Measurements from ENCODE around the gene RNF157. TPM values are rescaled to one million over a fixed set of nuclear protein-coding genes. Genes with fewer than 3 reads are reported as not detected.

RNF157 gene
- total and polyA plus RNA-seq, 9 of the 15 experiments (the other 6 are each of a cell fraction or from before 2014, with no cell fraction given), result 8.1 to 31.7 (median 20.8) TPM

DNA sequence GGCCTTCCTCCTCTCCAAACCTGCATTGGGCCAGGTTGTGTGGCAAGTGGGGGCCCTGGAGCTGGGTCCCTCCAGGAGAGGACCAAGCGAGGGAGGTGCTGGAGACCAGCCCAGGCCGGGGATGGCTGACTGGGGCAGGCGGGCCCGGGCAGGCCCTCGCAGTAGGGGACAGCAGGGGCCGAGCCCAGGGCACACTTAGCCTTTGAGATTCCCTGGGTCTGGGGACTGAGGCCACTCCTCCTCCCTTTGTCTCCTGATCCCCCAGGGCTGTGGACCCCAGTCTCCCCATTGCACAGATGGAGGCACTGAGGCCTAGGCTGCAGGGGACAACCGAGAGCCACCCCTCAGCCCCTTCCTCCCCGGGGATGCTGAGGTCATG lies 104.5 kb downstream of the RNF157 start:
- H3K79me2 ChIP-seq (ENCODE audit: control insufficient read depth, insufficient read depth, low read length), result no peaks in the 10 kb centered on the region
- no peak overlapping the region for H3K4me2 ChIP-seq (ENCODE audit: insufficient read depth, low read length)
- H3K36me3 ChIP-seq (ENCODE audit: control insufficient read depth, insufficient read depth, low read length), result no peaks in the 10 kb centered on the region
- in situ Hi-C loops (cut with MboI), result no loop called here
- WGBS (ENCODE audit: insufficient coverage, low coverage, missing lambda C conversion rate), result 7% methylated on average over 6 of the region's 8 CpGs
- FAIRE-seq (no peak), ATAC-seq (no peak), DNase-seq (ENCODE audit: extremely low read depth in 1 of 4, low spot score in 3 of 4) (no peak)
- intact Hi-C loops (cut with micrococcal nuclease), result no loop called here
- H2AFZ ChIP-seq (ENCODE audit: low read depth, low read length), result no peak overlapping the region
- H3K4me3 ChIP-seq, result no peak overlapping the region
- CTCF ChIA-PET (ENCODE audit: low intra/inter-chr PET ratio), result no interaction called here
- no TSS peak for BruUV-seq (replicated peaks)
- H3K4me1 ChIP-seq (replicated peaks in 1 of 2; ENCODE audit: control insufficient read depth in 2 of 2, insufficient read depth in 2 of 2, low read length in 2 of 2), result peaks cover 0 to 60% of the 10 kb centered on the region in 2 experiments; a peak in 2 of 5 replicates
- H3K9me1 ChIP-seq (ENCODE audit: control insufficient read depth, insufficient read depth, low read length), result no peaks in the 10 kb centered on the region
- no peak overlapping the region for H3K27ac ChIP-seq (ENCODE audit: extremely low read depth, low read depth, low read length)
- peaks cover 62 to 91% of the 10 kb centered on the region in 2 experiments; a peak in 4 of 5 replicates for H3K27me3 ChIP-seq (ENCODE audit: control insufficient read depth in 2 of 2, insufficient read depth in 2 of 2, low read length in 2 of 2)
- POLR2A ChIA-PET, result interaction anchor here (0.5 kb wide), 1 partner anchor 38 kb away, joined by 4 read pairs; no protein-coding TSS in a partner anchor
- TF ChIP-seq, protein P1, sequence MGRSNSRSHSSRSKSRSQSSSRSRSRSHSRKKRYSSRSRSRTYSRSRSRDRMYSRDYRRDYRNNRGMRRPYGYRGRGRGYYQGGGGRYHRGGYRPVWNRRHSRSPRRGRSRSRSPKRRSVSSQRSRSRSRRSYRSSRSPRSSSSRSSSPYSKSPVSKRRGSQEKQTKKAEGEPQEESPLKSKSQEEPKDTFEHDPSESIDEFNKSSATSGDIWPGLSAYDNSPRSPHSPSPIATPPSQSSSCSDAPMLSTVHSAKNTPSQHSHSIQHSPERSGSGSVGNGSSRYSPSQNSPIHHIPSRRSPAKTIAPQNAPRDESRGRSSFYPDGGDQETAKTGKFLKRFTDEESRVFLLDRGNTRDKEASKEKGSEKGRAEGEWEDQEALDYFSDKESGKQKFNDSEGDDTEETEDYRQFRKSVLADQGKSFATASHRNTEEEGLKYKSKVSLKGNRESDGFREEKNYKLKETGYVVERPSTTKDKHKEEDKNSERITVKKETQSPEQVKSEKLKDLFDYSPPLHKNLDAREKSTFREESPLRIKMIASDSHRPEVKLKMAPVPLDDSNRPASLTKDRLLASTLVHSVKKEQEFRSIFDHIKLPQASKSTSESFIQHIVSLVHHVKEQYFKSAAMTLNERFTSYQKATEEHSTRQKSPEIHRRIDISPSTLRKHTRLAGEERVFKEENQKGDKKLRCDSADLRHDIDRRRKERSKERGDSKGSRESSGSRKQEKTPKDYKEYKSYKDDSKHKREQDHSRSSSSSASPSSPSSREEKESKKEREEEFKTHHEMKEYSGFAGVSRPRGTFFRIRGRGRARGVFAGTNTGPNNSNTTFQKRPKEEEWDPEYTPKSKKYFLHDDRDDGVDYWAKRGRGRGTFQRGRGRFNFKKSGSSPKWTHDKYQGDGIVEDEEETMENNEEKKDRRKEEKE (IDR thresholded peaks at IDR 0.05; ENCODE audit: borderline replicate concordance in 1 of 2, control insufficient read depth in 1 of 2, low read depth in 2 of 2, low read length in 1 of 2), result no peak
- TF ChIP-seq FOSL1 (tag; conservative IDR thresholded peaks at IDR 0.05) (no peak), FOS (IDR thresholded peaks at IDR 0.05; ENCODE audit: extremely low read depth, insufficient read length) (no peak), PHB (CRISPR knock-in tag; IDR thresholded peaks at IDR 0.05) (no peak), CBFB (CRISPR knock-in tag; IDR thresholded peaks at IDR 0.05) (no peak), FOXA1 (IDR thresholded peaks at IDR 0.05; ENCODE audit: borderline replicate concordance) (no peak), BRF1 (IDR thresholded peaks at IDR 0.05; ENCODE audit: borderline replicate concordance, extremely low read depth, insufficient read length) (no peak), EP300 (IDR thresholded peaks at IDR 0.05; ENCODE audit: low read length) (no peak), TAF7 (tag; IDR thresholded peaks at IDR 0.05) (no peak), POLR2G (IDR thresholded peaks at IDR 0.05; ENCODE audit: low read depth, low read length) (no peak), JUNB (CRISPR knock-in tag; conservative IDR thresholded peaks at IDR 0.05) (no peak), USF1 (CRISPR knock-in tag; IDR thresholded peaks at IDR 0.05) (no peak), SREBF2 (CRISPR knock-in tag; IDR thresholded peaks at IDR 0.05) (no peak)
- H3K9me3 ChIP-seq (replicated peaks; ENCODE audit: control insufficient read depth, insufficient read depth, low read depth, low read length), result no peaks in the 10 kb centered on the region
- no peaks in the 10 kb centered on the region; the same call in 1 of the 2 replicates for H4K20me1 ChIP-seq (replicated peaks; ENCODE audit: control insufficient read depth, insufficient read depth, low read length)
- H3K9ac ChIP-seq (ENCODE audit: insufficient read depth in 1 of 2, low read depth in 2 of 2, low read length in 2 of 2), result no peak overlapping the region
